T-helper 1 cell treated with Interleukin-12 subunit alpha and Interleukin-12 subunit beta and Interleukin-4 antibody, amounts not matched to agents 30 μg/mL and 1 μg/mL, for 36 hours (primary cell): ENCODE results near the gene RABL2B.

Source experiments
- H3K27ac Mint-ChIP-seq: one replicate; pipeline ENCODE4 v1.8.0; 2021; ENCODE audit warnings: mild to moderate bottlenecking, mixed read lengths
- H3K27me3 Mint-ChIP-seq: one replicate; pipeline ENCODE4 v1.8.0; 2021; ENCODE audit warnings: low read depth, mixed read lengths
- H3K36me3 Mint-ChIP-seq: one replicate; pipeline ENCODE4 v1.8.0; 2021; ENCODE audit warnings: low read depth, mixed read lengths
- H3K4me1 Mint-ChIP-seq: one replicate; pipeline ENCODE4 v1.8.0; 2021; ENCODE audit warnings: low read depth, mixed read lengths
- H3K4me3 Mint-ChIP-seq: one replicate; pipeline ENCODE4 v1.8.0; 2021; ENCODE audit warnings: mild to moderate bottlenecking, moderate library complexity, mixed read lengths
- H3K9me3 Mint-ChIP-seq: one replicate; pipeline ENCODE4 v1.8.0; 2021; ENCODE audit warnings: mixed read lengths

Gene RABL2B

GRCh38 chr22:50722048-50722701 lies 61.3 kb downstream of the RABL2B start:
- Mint-ChIP-seq H3K36me3 (no peaks in the 10 kb centered on the region), H3K4me1 (no peaks in the 10 kb centered on the region), H3K4me3 (no peak overlapping the region), H3K27me3 (no peaks in the 10 kb centered on the region), H3K27ac (no peak overlapping the region), H3K9me3 (no peaks in the 10 kb centered on the region)

GRCh38 chr22:50721257-50721844 lies 62.1 kb downstream of the RABL2B start:
- no peak overlapping the region for H3K4me3 Mint-ChIP-seq
- H3K27me3 Mint-ChIP-seq = no peaks in the 10 kb centered on the region
- H3K4me1 Mint-ChIP-seq = no peaks in the 10 kb centered on the region
- no peaks in the 10 kb centered on the region for H3K9me3 Mint-ChIP-seq
- H3K27ac Mint-ChIP-seq = no peak overlapping the region
- H3K36me3 Mint-ChIP-seq = no peaks in the 10 kb centered on the region

GRCh38 chr22:50720301-50721256 lies 62.9 kb downstream of the RABL2B start:
- Mint-ChIP-seq H3K4me3 (no peak overlapping the region), H3K27ac (no peak overlapping the region), H3K36me3 (no peaks in the 10 kb centered on the region), H3K4me1 (no peaks in the 10 kb centered on the region), H3K27me3 (no peaks in the 10 kb centered on the region), H3K9me3 (no peaks in the 10 kb centered on the region)

- H3K4me1 Mint-ChIP-seq = no peaks in the 10 kb centered on the region
- no peak overlapping the region for H3K27ac Mint-ChIP-seq
These were observed 63.6 kb downstream of the RABL2B start for GRCh38 chr22:50719814-50720300.

GRCh38 chr22:50718352-50718709 lies 65.1 kb downstream of the RABL2B start:
- H3K4me1 Mint-ChIP-seq = no peaks in the 10 kb centered on the region
- H3K9me3 Mint-ChIP-seq = no peaks in the 10 kb centered on the region
- H3K4me3 Mint-ChIP-seq = no peak overlapping the region
- no peak overlapping the region for H3K27ac Mint-ChIP-seq
- H3K36me3 Mint-ChIP-seq = no peaks in the 10 kb centered on the region
- H3K27me3 Mint-ChIP-seq = no peaks in the 10 kb centered on the region

More at GRCh38 chr22:50719814-50720300, 63.6 kb downstream of the RABL2B start:
- H3K36me3 Mint-ChIP-seq = no peaks in the 10 kb centered on the region
- no peaks in the 10 kb centered on the region for H3K9me3 Mint-ChIP-seq
- no peak overlapping the region for H3K4me3 Mint-ChIP-seq
- H3K27me3 Mint-ChIP-seq = no peaks in the 10 kb centered on the region

- no peaks in the 10 kb centered on the region for H3K27me3 Mint-ChIP-seq
- H3K36me3 Mint-ChIP-seq = no peaks in the 10 kb centered on the region
- H3K4me3 Mint-ChIP-seq = no peak overlapping the region
- no peak overlapping the region for H3K27ac Mint-ChIP-seq
- H3K4me1 Mint-ChIP-seq = no peaks in the 10 kb centered on the region
- no peaks in the 10 kb centered on the region for H3K9me3 Mint-ChIP-seq
These were observed 65.6 kb downstream of the RABL2B start for GRCh38 chr22:50717709-50718351.
